ENCODE results near the gene EPHB2.

GRCh38 chr1:22846458-22846857, 135.8 kb downstream of the EPHB2 start:
- TF ChIP-seq, protein P1, sequence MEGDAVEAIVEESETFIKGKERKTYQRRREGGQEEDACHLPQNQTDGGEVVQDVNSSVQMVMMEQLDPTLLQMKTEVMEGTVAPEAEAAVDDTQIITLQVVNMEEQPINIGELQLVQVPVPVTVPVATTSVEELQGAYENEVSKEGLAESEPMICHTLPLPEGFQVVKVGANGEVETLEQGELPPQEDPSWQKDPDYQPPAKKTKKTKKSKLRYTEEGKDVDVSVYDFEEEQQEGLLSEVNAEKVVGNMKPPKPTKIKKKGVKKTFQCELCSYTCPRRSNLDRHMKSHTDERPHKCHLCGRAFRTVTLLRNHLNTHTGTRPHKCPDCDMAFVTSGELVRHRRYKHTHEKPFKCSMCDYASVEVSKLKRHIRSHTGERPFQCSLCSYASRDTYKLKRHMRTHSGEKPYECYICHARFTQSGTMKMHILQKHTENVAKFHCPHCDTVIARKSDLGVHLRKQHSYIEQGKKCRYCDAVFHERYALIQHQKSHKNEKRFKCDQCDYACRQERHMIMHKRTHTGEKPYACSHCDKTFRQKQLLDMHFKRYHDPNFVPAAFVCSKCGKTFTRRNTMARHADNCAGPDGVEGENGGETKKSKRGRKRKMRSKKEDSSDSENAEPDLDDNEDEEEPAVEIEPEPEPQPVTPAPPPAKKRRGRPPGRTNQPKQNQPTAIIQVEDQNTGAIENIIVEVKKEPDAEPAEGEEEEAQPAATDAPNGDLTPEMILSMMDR (IDR thresholded peaks at IDR 0.05) = no peak
- no peak for TF ChIP-seq ZFX (IDR thresholded peaks at IDR 0.05; ENCODE audit: borderline replicate concordance)

All from 22Rv1 (cell line).